ENCODE results near the gene CCDC40.

DNA sequence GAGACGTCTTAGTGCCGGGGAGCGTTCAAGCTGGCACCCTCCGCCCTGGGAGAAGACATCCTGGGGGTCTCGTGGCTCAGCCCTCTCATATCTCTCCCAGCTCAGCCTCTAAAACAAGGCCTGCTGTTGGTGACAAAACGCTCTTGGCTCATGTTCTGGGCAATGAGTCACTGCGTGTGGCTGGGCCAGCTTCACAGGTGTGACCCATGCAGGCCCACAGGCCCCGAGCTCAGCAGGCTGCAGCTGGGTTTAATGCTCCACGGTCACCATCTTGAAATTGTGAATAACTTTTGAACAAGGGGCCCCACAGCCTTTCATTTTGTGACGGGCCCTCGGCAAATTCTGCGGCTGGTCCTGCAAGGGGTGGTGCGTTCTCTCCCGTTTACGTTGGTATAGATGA, 87.3 kb downstream of the CCDC40 start:
- TF ChIP-seq, protein P1, sequence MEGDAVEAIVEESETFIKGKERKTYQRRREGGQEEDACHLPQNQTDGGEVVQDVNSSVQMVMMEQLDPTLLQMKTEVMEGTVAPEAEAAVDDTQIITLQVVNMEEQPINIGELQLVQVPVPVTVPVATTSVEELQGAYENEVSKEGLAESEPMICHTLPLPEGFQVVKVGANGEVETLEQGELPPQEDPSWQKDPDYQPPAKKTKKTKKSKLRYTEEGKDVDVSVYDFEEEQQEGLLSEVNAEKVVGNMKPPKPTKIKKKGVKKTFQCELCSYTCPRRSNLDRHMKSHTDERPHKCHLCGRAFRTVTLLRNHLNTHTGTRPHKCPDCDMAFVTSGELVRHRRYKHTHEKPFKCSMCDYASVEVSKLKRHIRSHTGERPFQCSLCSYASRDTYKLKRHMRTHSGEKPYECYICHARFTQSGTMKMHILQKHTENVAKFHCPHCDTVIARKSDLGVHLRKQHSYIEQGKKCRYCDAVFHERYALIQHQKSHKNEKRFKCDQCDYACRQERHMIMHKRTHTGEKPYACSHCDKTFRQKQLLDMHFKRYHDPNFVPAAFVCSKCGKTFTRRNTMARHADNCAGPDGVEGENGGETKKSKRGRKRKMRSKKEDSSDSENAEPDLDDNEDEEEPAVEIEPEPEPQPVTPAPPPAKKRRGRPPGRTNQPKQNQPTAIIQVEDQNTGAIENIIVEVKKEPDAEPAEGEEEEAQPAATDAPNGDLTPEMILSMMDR (IDR thresholded peaks at IDR 0.05) = no peak
- no peak for TF ChIP-seq POLR2A (IDR thresholded peaks at IDR 0.05)
